ENCODE measurements around the gene ENO4. TPM values are rescaled to one million over a fixed set of nuclear protein-coding genes. Genes with fewer than 3 reads are reported as not detected.
A peak's percentile ranks its signal among the peaks of the same experiment; 100 is the strongest.

The ENO4 gene
- total and polyA plus RNA-seq, 2 donors from 2014 or later: 0.52 to 1.2 TPM

GRCh38 chr10:116802474-116802873 is 46.8 kb upstream of the ENO4 start:
- Histone ChIP-seq H3K36me3 (ENCODE audit: control insufficient read depth in 2 of 3, insufficient read depth in 3 of 3, low read length in 3 of 3) (no peaks in the 10 kb centered on the region), H3K4me1 (ENCODE audit: control insufficient read depth in 2 of 3, insufficient read depth in 2 of 3, low read depth in 1 of 3, low read length in 3 of 3) (no peaks in the 10 kb centered on the region), H3K27me3 (ENCODE audit: control insufficient read depth, insufficient read depth, low read length) (no peaks in the 10 kb centered on the region), H3K27ac (ENCODE audit: low read depth in 2 of 2, low read length in 2 of 2) (no peak overlapping the region), H3K9ac (ENCODE audit: low read length in 3 of 3) (no peak overlapping the region), H3K4me3 (ENCODE audit: low read length in 3 of 3) (no peak overlapping the region), H3K9me3 (ENCODE audit: control insufficient read depth in 2 of 3, insufficient read depth in 1 of 3, low read length in 3 of 3) (no peaks in the 10 kb centered on the region)
- DNase-seq: no peak
- no peak for FAIRE-seq
- intact Hi-C loops (cut with DNase I): no loop called here
- no peak for TF ChIP-seq CTCF (IDR thresholded peaks at IDR 0.05; ENCODE audit: borderline replicate concordance, extremely low read depth, insufficient read depth)

GRCh38 chr10:116802876-116803275 is 46.4 kb upstream of the ENO4 start:
- DNase-seq (no peak), FAIRE-seq (no peak)
- TF ChIP-seq CTCF (IDR thresholded peaks at IDR 0.05; ENCODE audit: borderline replicate concordance, extremely low read depth, insufficient read depth): no peak
- no peaks in the 10 kb centered on the region for H3K36me3 ChIP-seq (ENCODE audit: control insufficient read depth in 2 of 3, insufficient read depth in 3 of 3, low read length in 3 of 3)
- no peaks in the 10 kb centered on the region for H3K27me3 ChIP-seq (ENCODE audit: control insufficient read depth, insufficient read depth, low read length)
- intact Hi-C loops (cut with DNase I): no loop called here
- H3K9ac ChIP-seq (ENCODE audit: low read length in 3 of 3): no peak overlapping the region
- H3K9me3 ChIP-seq (ENCODE audit: control insufficient read depth in 2 of 3, insufficient read depth in 1 of 3, low read length in 3 of 3): no peaks in the 10 kb centered on the region
- no peak overlapping the region for H3K4me3 ChIP-seq (ENCODE audit: low read length in 3 of 3)
- H3K27ac ChIP-seq (ENCODE audit: low read depth in 2 of 2, low read length in 2 of 2): no peak overlapping the region
- no peaks in the 10 kb centered on the region for H3K4me1 ChIP-seq (ENCODE audit: control insufficient read depth in 2 of 3, insufficient read depth in 2 of 3, low read depth in 1 of 3, low read length in 3 of 3)

- H3K4me1 ChIP-seq (ENCODE audit: control insufficient read depth in 2 of 3, insufficient read depth in 2 of 3, low read depth in 1 of 3, low read length in 3 of 3): no peaks in the 10 kb centered on the region
- no peak for TF ChIP-seq CTCF (IDR thresholded peaks at IDR 0.05; ENCODE audit: borderline replicate concordance, extremely low read depth, insufficient read depth)
- no peaks in the 10 kb centered on the region for H3K27me3 ChIP-seq (ENCODE audit: control insufficient read depth, insufficient read depth, low read length)
- no peaks in the 10 kb centered on the region for H3K36me3 ChIP-seq (ENCODE audit: control insufficient read depth in 2 of 3, insufficient read depth in 3 of 3, low read length in 3 of 3)
- intact Hi-C loops (cut with DNase I): no loop called here
- no peak overlapping the region for H3K27ac ChIP-seq (ENCODE audit: low read depth in 2 of 2, low read length in 2 of 2)
- FAIRE-seq: no peak
- H3K4me3 ChIP-seq (ENCODE audit: low read length in 3 of 3): no peak overlapping the region
- no peaks in the 10 kb centered on the region for H3K9me3 ChIP-seq (ENCODE audit: control insufficient read depth in 2 of 3, insufficient read depth in 1 of 3, low read length in 3 of 3)
- no peak overlapping the region for H3K9ac ChIP-seq (ENCODE audit: low read length in 3 of 3)
- DNase-seq: peak in 1 of 5 donors; percentile 29
Observed at GRCh38 chr10:116803451-116804249, 45.6 kb upstream of the ENO4 start.

Data from kidney (tissue), 14 donors.